Right renal pelvis (tissue), 4 donors: Measurements from ENCODE around the gene FOXN4. TPM values are rescaled to one million over a fixed set of nuclear protein-coding genes. Genes with fewer than 3 reads are reported as not detected.

Source experiments
- DNase-seq, 4 donors: peaks; one replicate each; pipeline ENCODE4 v3.0.0-alpha.2; 2013; ENCODE audit warnings: low read depth in 4 of 4, low spot score in 3 of 4, missing footprints in 1 of 4
- polyA plus RNA-seq, 4 donors: library from polyadenylated mRNA; unstranded; fragments of 120-200 nt; gene quantifications; one replicate each; pipeline ENCODE4 v1.2.1, GENCODE V29; 2013; ENCODE audit not compliant: insufficient read length in 4 of 4

Gene FOXN4
- polyA plus RNA-seq, 4 donors: 1.3 to 2.7 (median 1.6) TPM

- no peak for DNase-seq
Observed at GRCh38 chr12:109286252-109286651, 22.8 kb downstream of the FOXN4 start.

DNA sequence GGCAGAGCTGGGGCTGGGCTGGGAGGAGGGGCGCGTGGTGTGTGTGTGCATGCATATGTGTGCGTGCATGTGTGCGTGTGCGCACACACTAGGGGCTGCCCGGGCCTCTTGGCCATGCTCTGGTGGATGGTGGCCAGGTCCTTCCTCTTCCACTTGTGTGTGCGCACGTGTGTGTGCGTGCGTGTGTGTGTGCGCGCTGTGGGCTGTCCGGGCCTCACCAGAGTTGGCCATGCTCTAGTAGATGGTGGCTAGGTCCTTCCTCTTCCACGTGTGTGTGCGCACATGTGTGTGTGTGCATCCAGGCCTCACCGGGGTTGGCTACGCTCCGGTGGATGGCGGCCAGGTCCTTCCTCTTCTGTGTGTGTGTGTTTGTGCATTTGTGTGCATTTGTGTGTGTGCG is 24.7 kb downstream of the FOXN4 start:
- DNase-seq: no peak

DNA sequence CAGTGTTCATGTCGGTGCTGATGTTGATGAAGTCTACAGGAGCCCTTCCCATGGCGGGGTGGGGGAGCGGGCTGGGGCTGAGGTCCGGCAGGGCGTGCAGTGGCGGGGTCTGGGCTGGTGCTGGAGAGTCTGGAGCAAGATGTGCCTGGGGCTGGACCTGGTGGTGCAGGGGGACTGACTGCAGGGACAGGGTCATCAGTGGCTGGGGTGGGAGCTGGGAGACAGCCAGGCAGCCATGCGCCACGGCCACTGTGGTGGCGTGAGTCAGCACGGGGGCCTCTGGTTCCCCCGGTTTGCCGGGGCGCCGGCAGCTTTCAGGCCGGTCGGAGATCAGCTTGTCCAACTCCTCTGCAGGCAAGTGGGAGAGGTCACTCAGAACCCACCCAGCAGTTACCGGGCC is 27.6 kb downstream of the FOXN4 start:
- no peak for DNase-seq

DNA sequence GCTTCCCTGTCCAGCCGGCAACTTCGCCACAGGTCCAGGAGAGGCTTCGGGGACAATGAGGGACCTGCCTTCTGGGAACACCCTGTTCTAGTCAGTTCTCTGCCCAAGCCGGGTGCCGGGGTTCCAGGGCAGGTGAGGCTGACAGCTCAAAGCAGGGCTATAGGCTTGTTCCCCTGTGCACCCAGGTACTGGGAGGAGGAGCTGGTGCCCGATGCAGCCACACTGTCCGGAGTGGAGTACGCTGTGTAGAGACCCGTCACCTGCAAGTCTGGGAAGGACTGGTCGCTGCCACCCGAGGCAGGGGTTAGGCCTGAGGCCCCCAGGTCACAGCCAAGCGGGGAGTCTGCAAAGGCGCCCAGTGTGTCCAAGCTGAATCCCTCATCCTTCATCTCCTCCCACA is 29.6 kb downstream of the FOXN4 start:
- DNase-seq: no peak

DNA sequence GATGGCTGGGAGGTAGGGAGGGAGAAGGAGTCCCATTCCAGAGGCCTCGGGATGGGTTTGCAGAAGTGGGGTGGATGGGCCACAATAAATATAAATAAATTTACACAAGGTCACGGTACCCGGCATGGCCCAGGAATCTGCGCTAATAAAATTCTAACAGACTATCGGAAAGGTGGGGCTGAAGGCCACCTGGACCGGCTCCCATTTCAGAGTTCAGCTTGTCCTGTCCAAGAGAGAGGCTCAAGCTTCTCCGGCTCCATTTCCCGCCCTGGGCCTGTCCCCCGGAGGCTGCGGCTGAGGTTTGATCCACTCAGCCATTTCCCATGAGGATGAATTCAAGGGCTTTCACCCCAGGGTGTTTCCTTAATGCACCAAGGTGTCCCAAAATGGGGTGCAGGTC is 30.2 kb downstream of the FOXN4 start:
- no peak for DNase-seq

DNA sequence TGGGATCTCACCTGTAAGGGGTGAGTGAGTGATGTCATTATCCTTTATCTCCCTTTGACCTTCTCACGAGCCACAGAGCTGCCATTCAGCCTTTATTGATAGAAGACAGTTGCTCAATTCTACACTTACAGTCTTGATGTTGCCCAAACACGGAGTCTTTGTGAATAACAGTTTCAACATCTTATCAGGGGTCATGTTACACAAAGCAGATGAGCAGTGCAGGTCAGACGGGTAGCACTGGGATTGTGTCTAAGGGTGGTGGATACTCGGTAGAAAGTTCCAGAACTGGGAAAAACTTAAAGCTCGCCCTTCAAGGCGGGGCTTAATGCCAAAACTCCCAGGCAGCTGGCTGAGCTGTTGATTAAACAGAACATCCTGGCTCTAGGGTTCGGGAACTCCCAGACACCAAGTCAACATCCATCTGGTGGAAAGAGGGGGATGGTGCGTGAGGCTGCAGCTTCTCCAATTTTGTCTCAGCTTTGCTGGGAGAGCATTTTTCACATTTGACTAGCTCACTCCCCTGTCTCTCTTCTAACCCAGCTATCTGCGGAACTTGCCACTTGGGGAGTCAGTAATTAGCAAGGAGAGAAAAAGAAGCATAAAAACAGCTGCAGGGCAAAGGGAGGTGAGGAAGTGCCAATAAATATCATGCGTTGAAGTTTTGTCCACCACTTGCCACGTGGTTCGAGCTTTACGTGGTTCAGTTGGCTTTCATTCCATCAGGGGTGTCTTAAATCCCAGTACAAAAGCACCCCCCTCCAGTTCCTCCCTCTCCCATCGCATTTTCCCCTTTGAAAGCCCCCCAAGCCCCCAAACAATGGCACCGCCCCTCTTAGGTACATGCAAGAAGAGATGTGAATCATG is 31.0 kb downstream of the FOXN4 start:
- no peak for DNase-seq

DNA sequence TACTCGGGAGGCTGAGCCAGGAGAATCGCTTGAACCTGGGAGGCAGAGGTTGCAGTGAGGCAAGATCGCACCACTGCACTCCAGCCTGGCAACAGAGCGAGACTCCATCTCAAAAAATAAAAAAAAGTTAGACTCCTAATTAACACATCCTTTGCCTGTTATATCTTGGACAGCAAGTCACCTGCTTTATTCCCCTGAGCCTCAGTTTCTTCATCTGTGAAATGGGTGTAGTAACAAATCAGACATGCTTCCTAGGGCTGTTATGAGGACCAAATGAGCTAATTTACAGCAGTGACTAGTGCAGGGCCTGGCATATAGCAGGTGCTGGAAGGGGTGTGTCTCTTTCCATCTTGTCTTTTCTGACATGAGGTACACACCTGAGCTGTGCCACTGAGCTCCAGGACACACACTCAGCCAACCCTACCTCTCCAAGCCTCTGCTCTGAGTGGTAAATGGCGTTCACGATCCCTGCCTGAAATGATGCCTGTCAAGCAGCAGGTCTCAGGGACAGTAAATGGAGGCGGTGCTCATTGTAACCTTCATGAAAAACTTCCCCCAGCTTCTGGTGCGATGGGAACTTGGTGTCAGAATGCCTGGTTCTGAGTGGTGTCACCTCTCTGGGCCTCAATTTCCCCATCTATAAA is 31.7 kb downstream of the FOXN4 start:
- DNase-seq: no peak

DNA sequence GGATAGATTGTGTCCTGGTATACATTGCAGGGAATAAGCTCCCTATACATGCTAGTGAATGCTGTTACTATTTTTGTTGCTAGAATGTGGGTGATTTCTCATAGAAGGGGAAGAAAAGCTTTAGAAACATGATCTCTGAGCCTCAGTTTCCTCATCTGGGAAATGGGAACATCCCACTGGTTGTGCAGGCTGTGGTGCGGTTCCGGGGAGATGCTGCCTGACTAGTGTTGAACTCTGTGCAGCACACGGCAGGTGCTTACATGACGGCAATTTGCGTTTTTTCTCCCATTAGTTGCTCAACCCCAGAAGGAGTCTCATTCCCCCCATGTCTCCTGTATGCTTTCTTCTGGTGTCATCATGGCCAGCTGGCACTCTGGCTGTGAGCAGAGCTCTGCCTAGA is 32.9 kb downstream of the FOXN4 start:
- no peak for DNase-seq

DNA sequence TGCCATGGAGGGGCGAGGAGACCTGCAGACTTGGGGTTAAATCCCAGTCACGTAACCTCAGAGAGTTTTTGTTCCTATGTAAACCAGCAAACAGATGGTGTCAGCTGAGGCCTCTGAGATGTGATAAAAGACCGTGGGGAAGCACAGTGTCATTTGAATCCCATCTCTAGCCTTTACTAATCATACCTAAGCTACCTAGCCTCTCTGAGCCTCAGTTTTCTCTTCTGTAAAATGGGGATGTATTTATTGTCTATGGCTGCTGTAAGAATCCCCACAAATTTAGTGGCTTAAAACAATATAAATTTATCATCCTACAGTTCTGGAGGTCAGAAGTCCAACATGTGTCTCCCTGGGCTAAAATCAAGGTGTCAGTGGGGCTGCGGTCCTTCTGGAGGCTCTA is 33.9 kb downstream of the FOXN4 start:
- no peak for DNase-seq

DNA sequence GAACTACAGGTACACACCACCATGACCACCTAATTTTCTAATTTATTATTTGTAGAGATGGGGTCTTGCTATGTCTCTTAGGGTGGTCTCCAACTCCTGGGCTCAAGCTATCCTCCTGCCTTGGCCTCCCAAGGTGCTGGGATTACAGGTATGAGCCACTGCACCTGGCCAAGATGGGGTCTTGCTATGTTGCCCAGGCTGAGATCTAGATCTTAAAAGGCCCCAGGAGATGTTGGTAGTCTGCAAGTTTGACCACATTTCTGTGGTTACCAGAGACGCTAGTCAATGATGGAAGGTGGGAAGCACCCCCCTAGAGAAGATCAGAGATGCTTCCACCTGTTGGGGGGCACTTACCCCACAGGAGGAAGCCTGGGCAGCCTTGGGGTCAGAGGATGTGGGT is 34.7 kb downstream of the FOXN4 start:
- no peak for DNase-seq

- DNase-seq: no peak
Observed at GRCh38 chr12:109273354-109273753, 35.7 kb downstream of the FOXN4 start.

DNA sequence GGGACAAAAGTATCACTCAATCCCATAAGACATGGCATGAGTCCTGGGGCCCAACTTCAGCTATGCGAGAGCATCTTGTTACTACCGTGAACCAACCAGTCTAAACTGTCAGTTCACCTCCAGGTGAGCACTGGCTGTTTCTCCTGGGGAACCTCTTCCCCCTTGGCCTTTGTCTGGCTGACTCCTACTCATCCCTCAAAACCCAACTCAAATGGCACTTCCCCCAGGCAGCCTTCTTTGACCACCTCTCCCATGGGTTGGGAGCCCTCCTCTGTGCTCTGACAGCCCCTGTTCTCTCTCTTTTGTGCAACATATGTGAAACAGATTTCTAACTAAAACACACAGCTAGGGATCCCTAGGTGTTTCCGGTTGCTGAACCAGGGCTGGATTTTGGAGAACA is 37.7 kb downstream of the FOXN4 start:
- no peak for DNase-seq

DNA sequence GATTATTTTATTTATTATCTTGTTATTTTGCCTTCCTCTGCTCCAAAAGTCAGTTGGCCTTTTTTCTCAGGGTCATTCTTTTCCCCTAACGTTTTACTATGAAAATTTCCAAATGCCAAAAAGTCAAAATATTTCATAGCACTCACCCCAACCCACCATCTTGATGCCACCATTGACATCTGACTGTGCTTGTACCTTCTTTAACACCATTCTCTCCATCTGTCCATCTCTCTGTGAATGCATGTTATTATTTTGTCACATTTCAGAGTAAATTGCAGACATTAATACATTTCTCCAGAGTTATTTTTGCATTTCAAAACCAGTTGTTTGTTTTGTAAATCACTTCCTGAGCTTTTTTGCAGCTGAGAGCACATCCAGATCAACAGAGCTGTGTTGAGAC is 38.6 kb downstream of the FOXN4 start:
- DNase-seq: no peak

GRCh38 chr12:109269428-109269827 is 39.7 kb downstream of the FOXN4 start:
- DNase-seq: no peak

DNA sequence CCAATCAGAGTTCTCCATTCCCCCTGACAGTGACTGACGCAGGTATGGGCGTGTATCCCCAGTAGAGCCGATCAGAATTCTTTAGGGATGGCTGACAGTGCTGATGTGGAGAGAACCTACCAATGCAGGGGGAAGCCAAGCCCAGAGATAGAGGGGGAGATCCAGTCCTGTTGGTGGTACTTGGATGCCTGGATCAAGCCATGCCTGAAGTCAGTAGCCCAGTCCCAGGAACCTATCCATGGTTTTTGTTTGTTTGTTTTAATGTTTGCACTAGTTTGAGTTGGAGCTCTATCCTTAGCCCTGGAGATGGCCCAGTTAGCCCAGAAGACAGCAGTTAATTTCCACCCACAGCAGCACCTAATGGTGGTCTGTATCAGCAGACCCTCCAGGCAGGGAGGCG is 40.2 kb downstream of the FOXN4 start:
- no peak for DNase-seq

DNA sequence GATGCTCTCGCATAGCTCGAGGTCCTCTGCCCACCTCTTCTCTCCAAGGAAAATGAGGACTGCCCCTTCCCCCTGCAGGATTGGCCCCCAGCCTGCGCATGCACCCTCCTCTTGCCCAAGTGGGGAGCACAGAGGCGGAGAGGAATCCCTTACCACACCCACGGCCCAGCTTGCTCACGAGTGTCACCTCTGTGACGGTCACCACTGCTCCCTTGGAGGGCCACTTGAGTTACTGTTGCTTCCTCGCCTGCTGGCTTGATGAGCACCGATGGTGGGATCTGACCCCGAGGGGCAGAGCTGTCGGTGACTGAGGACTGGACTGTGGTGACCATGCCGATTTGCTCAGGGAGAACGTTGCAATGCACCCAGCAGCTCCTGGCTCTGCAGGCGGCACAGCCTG is 41.7 kb downstream of the FOXN4 start:
- DNase-seq: no peak

- no peak for DNase-seq
Observed at GRCh38 chr12:109266106-109266879, 42.8 kb downstream of the FOXN4 start.

- DNase-seq: no peak
Observed at GRCh38 chr12:109264943-109265650, 44.0 kb downstream of the FOXN4 start.

GRCh38 chr12:109264095-109264942 is 44.8 kb downstream of the FOXN4 start:
- DNase-seq: peak; percentile 41 to 68 (median 54)

DNA sequence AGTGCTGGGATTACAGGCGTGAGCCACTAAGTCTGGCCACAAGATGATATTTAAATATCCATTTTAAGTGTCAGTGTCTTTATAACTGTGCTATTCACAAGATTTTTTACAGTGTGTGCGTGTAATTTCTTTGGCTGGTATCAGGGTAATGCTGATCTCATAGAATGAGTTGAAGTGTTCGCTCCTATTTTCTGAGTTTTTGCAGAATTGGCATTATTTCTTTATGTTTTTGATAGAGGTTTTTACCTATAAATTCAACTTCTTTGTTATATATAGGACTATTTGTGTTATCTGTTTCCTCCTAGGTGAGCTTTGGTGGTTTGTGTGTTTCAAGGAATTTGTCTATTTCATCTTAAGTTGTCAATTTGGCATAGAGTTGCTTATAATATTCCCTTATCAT is 45.6 kb downstream of the FOXN4 start:
- no peak for DNase-seq
